ENCODE results near the gene CBX4. TPM values are rescaled to one million over a fixed set of nuclear protein-coding genes. Genes with fewer than 3 reads are reported as not detected.

CBX4 gene
- total RNA-seq, 4 donors from 2014 or later, result 11.6 to 15.3 (median 14.4) TPM

DNA sequence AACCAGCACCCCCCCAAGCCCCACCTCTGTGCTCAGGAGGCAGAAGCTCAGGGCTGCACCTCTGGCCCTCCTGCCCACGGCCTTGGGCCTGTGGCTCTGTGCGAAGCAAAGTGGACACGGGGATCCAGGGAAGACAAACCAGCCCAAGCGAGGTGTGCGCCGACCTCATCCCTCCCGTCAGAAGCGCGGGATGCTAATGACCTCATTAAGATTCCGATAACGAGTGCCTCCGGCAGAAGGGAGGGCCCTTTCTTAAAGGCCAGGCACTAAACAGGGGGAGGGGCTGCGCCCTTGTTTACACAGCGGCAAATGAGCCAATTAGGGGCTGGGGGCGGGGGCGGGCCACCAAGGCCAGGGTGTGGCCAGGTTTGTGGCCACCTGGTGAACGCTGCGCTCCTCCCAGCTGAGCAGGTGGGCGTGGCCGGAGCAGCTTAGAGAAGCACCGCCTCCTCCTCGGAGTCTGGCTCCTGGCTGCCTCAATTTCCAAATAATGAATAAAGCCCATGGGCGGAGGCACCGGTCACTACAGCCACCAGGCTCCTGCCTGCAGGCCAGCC lies 3.2 kb downstream of the CBX4 start:
- DNase-seq (ENCODE audit: low spot score in 2 of 2), result no peak
- H3K27me3 ChIP-seq, result peaks cover 0 to 14% of the 10 kb centered on the region in 2 donors
- peaks cover 0 to 21% (median 2%) of the 10 kb centered on the region in 3 donors for H3K36me3 ChIP-seq
- 68 to 70% methylated on average over 21 to 22 of the region's 24 CpGs for WGBS, 2 donors
- H3K9me3 ChIP-seq, result no peaks in the 10 kb centered on the region
- H3K4me1 ChIP-seq, result peaks cover 0 to 81% (median 51%) of the 10 kb centered on the region in 4 donors
- TF ChIP-seq, protein P1, sequence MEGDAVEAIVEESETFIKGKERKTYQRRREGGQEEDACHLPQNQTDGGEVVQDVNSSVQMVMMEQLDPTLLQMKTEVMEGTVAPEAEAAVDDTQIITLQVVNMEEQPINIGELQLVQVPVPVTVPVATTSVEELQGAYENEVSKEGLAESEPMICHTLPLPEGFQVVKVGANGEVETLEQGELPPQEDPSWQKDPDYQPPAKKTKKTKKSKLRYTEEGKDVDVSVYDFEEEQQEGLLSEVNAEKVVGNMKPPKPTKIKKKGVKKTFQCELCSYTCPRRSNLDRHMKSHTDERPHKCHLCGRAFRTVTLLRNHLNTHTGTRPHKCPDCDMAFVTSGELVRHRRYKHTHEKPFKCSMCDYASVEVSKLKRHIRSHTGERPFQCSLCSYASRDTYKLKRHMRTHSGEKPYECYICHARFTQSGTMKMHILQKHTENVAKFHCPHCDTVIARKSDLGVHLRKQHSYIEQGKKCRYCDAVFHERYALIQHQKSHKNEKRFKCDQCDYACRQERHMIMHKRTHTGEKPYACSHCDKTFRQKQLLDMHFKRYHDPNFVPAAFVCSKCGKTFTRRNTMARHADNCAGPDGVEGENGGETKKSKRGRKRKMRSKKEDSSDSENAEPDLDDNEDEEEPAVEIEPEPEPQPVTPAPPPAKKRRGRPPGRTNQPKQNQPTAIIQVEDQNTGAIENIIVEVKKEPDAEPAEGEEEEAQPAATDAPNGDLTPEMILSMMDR (IDR thresholded peaks at IDR 0.05), result no peak
- H3K27ac ChIP-seq, result no peak overlapping the region
- H3K4me3 ChIP-seq, result no peak overlapping the region

DNA sequence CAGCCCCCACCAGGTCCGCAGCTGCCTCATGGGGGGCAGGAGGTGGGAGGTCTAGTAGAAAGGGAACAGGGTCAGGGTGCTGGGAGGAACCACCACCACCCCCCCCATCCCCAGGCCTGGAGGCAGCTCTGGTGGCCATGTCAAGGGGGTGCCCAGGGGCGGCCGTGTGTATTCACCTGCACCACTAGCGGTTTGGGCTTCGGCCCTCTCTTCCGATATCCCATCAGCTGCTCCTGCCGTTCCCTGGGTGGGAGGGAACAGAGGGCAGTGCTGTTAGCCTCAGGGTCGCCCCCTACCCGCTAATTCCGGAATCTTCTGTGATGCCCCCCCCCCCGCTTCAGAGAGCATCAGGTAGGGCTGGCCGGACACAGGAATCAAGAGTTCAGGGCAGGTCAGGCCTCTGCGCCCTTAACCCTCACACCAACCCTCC lies 3.8 kb downstream of the CBX4 start:
- peaks cover 0 to 80% (median 52%) of the 10 kb centered on the region in 4 donors for H3K4me1 ChIP-seq
- H3K9me3 ChIP-seq, result no peaks in the 10 kb centered on the region
- DNase-seq (ENCODE audit: low spot score in 2 of 2), result no peak
- 71 to 75% methylated on average over 6 to 12 of the region's 13 CpGs for WGBS, 2 donors
- H3K27ac ChIP-seq, result no peak overlapping the region
- TF ChIP-seq POLR2A (IDR thresholded peaks at IDR 0.05), result no peak
- TF ChIP-seq, protein P1 (IDR thresholded peaks at IDR 0.05), result no peak
- TF ChIP-seq EP300 (IDR thresholded peaks at IDR 0.05), result no peak
- H3K27me3 ChIP-seq, result peaks cover 0 to 9% of the 10 kb centered on the region in 2 donors
- H3K4me3 ChIP-seq, result no peak overlapping the region
- H3K36me3 ChIP-seq, result peaks cover 0 to 21% (median 2%) of the 10 kb centered on the region in 3 donors

DNA sequence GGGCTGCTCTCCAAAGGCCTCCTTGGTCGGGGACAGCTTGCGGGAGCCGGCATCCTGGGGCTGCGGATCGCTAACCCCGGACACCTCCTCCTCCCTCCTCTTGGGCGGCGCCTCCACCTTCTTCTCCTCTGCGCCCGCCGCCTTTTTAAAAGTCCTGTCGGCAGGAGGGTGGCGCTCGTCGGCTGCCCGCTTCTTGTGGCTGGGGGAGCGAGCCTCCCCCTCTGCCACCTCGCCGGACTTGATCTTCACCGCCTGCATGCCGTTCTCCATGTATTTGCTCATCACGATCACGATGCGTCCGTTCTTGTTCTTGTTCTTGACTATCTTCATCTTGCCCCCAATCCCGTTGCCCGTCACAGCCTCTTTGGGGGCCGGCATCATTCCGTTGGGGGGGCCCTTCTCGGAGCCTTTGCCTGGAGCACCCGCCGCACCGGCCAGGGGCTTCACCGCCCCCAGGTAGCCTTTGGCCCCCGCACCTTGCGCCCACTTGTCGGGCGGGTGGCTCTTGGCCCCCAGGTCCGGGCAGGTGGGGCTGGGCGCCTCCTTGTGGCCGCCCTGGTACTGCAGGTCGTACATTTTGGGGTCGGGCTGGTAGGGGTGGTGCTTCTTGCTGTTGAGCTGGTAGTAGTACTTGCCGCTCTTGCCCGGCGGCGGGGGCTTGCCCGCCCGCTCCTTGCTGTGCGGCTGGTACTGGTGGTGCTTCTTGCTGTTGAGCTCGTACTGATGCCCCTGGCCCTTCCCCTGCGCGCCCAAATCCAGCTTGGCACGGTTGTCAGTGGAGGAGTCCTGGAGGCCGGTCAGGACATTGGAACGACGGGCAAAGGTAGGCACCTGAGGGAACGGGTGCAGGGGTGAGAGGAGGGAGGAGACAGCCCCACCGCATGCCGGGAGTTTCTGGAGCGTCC lies 4.4 kb downstream of the CBX4 start:
- DNase-seq (ENCODE audit: low spot score in 2 of 2), result no peak
- Histone ChIP-seq H3K9me3 (no peaks in the 10 kb centered on the region), H3K27ac (no peak overlapping the region), H3K4me3 (no peak overlapping the region), H3K27me3 (peaks cover 0 to 3% of the 10 kb centered on the region in 2 donors), H3K4me1 (peaks cover 0 to 77% (median 45%) of the 10 kb centered on the region in 4 donors), H3K36me3 (peaks cover 0 to 21% (median 2%) of the 10 kb centered on the region in 3 donors)
- 81 to 84% methylated on average over 61 of the region's 61 CpGs for WGBS, 2 donors
- TF ChIP-seq, protein P1 (IDR thresholded peaks at IDR 0.05), result peak; percentile 49 to 71 (median 59)
- no peak for TF ChIP-seq POLR2A (IDR thresholded peaks at IDR 0.05)

DNA sequence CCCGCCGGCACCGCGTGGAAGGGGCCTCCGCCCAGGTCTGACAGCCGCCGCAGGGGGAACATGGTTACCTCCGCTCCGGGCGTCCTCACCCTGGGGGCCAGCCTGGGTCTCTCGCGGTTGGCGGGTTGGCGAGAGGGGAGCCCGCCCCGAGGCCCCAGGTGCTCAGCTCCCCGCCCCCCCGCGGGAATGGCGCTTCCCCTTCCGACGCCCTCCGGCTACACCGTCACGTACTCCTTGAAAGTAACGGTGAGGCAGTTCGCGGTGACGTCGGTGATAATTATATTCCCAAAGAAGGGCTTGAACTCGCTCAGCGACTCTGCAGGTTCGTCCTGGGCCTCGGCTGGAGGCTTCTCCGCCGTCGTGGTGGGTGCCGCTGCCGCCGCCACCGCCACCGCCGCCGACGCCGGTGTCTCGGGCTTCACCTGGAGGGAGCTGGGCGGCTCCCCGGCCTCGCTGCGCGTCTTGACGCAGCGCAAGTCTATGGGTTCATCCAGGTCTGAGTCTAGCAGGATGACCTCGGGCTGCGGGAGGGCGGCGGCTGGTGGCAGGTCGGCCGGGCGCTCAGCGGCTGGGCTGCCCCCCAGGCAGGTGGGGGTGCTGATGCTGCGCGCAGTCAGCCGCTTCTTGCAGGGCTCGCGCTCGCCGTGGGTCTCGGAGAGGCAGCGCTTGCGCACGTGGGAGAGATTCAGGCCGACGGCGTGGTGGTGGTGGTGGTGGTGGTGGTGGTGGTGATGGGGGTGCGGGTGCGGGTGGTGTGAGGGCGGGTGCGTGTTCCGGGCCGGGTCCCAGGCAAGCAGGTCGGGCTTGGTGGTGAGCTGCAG lies 5.3 kb downstream of the CBX4 start:
- Histone ChIP-seq H3K4me1 (peaks cover 0 to 73% (median 43%) of the 10 kb centered on the region in 4 donors), H3K36me3 (peaks cover 0 to 21% (median 2%) of the 10 kb centered on the region in 3 donors), H3K4me3 (no peak overlapping the region), H3K27me3 (no peaks in the 10 kb centered on the region), H3K9me3 (no peaks in the 10 kb centered on the region), H3K27ac (no peak overlapping the region)
- WGBS, 2 donors, result 80 to 83% methylated on average over 78 to 80 of the region's 83 CpGs
- no peak for TF ChIP-seq POLR2A (IDR thresholded peaks at IDR 0.05)
- TF ChIP-seq EP300 (IDR thresholded peaks at IDR 0.05), result no peak
- TF ChIP-seq, protein P1 (IDR thresholded peaks at IDR 0.05), result no peak
- DNase-seq (ENCODE audit: low spot score in 2 of 2), result no peak
